22Rv1 (cell line): ENCODE measurements around the gene COQ8A.

ENCODE experiments used
- H3K27ac ChIP-seq: fragments of 450-650 bp; 2 replicates; pipeline ENCODE4 v1.5.1; 2017
- ZFX ChIP-seq: fragments of 450-650 bp; IDR thresholded peaks from 2 replicates; pipeline ENCODE4 v1.6.1; 2017; ENCODE audit warnings: antibody characterized with exemption, borderline replicate concordance
- TF ChIP-seq, protein P1 (sequence below): fragments of 450-650 bp; IDR thresholded peaks from 2 replicates; pipeline ENCODE4 v1.5.1; 2017; ENCODE audit warnings: mild to moderate bottlenecking

COQ8A gene

DNA sequence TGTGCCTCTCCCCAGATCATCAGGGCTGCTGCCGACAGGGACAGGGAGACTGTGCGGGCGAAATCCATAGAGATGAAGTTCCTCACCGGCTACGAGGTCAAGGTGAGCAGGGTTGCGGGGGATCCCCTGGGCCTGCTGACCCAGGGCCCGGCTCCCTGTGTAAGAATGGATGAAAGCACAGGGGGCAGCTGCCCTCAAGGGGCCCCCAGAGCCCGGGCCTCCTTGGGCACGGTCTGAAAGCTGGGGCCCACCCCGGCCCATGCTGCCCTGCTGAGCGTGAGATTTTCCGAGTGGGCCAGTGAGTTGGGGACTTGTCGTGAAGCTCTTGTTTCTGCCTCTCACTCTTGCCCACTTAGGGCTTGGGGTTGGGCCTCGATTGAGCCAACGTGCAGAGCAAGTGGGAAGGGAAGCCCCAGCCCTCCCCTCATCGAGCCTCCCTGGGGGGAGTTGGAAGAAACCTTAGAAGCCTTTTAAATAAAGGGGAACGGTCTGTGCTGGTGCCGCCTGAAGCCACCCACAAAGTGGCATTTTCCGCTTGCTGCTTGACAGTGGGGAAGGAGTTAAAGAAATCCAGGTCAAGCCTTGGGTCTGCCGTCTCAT lies 45.2 kb downstream of the COQ8A start:
- no peak for TF ChIP-seq ZFX
- TF ChIP-seq, protein P1, sequence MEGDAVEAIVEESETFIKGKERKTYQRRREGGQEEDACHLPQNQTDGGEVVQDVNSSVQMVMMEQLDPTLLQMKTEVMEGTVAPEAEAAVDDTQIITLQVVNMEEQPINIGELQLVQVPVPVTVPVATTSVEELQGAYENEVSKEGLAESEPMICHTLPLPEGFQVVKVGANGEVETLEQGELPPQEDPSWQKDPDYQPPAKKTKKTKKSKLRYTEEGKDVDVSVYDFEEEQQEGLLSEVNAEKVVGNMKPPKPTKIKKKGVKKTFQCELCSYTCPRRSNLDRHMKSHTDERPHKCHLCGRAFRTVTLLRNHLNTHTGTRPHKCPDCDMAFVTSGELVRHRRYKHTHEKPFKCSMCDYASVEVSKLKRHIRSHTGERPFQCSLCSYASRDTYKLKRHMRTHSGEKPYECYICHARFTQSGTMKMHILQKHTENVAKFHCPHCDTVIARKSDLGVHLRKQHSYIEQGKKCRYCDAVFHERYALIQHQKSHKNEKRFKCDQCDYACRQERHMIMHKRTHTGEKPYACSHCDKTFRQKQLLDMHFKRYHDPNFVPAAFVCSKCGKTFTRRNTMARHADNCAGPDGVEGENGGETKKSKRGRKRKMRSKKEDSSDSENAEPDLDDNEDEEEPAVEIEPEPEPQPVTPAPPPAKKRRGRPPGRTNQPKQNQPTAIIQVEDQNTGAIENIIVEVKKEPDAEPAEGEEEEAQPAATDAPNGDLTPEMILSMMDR: no peak

DNA sequence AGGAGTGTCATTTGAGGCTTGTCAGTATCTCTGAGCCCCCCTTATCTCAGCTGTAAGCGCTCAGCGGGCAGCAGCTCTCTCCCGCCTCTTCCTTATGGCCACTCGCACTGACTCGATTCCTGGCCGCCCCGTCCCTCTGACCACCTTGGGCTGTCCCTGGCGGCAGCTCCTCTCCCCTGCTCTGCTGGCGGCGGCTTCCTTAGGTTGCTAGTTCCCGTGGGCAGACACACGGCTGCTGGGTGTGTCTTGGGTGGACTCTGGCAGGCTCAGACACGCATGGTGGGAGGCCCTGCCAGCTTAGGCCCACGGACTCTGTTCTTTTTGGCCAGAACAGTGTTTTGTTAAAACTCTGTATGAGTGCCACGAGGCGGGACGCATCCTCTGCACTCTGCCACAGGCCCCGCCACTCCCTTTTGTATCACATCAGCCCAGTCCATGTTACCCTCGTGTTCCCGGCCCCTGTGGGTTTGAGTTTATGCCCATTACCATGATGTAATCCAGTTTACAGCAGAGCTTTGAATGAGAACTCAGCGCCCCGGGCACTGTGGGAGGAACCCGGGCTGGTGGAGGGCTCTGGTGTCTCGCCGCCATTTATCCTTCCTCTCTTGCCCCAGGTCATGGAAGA lies 45.9 kb downstream of the COQ8A start:
- TF ChIP-seq, protein P1: no peak
- TF ChIP-seq ZFX: no peak

More for the DNA sequence above, 45.2 kb downstream of the COQ8A start:
- no peak overlapping the region for H3K27ac ChIP-seq

DNA sequence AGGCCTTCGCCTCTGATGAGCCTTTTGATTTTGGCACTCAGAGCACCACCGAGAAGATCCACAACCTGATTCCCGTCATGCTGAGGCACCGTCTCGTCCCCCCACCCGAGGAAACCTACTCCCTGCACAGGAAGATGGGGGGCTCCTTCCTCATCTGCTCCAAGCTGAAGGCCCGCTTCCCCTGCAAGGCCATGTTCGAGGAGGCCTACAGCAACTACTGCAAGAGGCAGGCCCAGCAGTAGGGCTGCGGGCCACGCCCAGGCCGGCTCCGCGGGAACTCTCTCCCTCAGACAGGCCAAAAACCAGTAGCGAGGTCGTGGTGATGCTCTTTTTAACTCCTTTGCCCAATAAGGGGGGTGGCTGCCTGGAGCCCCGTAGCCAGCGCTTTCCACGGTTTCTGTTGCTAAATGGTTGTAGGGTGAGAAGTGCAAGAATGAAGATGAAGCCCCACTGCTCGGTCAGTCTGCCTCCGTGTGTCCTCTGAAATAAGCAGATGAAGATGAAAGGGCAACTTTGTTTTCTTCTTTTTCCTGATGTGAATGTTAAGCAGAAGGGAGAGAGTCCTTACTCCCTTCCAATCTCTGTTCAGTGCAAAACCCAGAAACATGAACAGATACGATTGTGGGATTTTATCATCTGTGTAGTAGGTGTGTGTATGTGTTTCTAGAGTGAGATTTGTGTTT lies 46.5 kb downstream of the COQ8A start:
- H3K27ac ChIP-seq: no peak overlapping the region
- no peak for TF ChIP-seq ZFX
- TF ChIP-seq, protein P1: no peak

More for the DNA sequence above, 45.9 kb downstream of the COQ8A start:
- H3K27ac ChIP-seq: no peak overlapping the region

DNA sequence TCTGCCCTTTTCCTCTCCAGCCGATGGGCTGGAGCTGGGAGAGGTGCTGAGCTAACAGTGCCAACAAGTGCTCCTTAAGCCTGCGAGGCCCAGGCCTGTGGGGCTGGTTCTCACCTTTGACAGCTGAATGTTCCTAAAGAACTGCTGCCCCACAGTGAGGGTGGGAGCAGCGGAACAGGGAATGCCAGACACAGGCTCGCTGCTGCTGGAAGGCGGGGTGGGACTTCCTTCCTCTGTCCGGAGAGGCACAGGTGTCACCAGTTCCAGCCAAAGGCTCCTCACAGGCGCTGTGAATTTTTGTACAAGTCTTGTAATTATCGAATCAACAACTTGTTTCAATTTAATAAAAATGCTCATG lies 47.1 kb downstream of the COQ8A start:
- TF ChIP-seq, protein P1: no peak
- TF ChIP-seq ZFX: no peak
- 0 out of 2 replicates have a peak overlapping the region, but pooled peaks have one; percentile 56 for H3K27ac ChIP-seq

DNA sequence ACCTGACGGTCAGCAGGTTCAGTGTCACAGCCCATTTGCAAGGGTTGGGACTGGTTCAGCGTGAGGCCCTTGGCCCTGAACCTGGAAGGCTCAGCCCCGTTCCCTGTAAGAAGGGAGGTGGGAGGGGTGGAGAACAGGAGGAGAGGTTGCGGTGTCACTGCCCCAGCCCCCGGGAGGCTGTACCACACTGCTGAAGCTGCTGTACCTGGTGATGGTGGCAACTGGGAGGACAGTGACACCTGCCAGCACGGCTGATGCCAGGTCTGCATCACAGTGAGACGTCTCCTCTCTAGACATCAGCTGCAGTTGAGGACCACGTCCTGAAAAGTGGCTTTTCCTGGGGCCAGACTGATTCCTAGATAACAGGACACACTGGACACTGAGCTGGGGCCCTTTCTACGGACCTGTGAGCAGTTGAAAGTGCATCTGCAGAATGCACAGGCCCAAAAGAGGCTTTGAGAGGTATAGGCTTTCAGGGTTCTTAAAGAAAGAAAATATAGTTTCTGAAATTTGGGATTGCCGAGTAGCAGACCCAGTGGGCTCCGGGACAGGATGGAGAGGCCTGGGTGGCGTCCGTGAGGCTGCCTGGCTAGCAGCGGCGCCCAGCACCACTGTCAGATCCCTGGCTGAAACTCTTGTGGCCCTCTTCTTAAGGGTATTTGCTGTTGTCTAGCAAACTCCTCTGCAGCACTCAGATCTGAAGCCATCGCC lies 47.7 kb downstream of the COQ8A start:
- peak overlapping the region; percentile 56 for H3K27ac ChIP-seq
- TF ChIP-seq ZFX: no peak
- TF ChIP-seq, protein P1: no peak

DNA sequence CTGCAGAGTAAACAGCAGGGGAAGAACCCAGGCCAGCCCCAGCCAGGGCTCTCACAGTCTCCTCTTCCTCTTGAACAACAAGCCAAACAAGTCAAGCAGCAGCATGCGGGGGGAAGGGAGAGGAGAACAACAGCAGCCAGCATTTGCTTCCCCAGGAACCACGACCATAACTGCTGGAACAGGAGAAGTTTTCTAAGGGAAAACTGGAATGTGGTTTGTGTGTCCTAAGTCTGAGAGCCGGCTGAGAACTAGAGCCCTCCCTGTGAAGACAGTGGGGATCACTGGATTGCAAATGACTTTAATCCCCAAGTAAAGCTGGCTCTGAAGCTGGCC lies 48.2 kb downstream of the COQ8A start:
- H3K27ac ChIP-seq: peak overlapping the region; percentile 56
- TF ChIP-seq, protein P1: no peak
- no peak for TF ChIP-seq ZFX
